Calu3 (cell line): ENCODE data around the gene TNIK. TPM values are rescaled to one million over a fixed set of nuclear protein-coding genes. Genes with fewer than 3 reads are reported as not detected.

Experiments
- BruUV-seq: library from RNA; stranded (reverse); fragments of 400-500 nt; replicated peaks from 2 replicates; lab custom pipeline; 2021; lab: Mats Ljungman, UMichigan
- CTCF ChIA-PET: fragments of 300-600 bp; sonication (Branson Sonifier 250); formaldehyde crosslinking; loops from one replicate; lab custom pipeline; 2022; ENCODE audit warnings: antibody characterized with exemption; lab: Charles Lee
- DNase-seq: peaks from one replicate; pipeline ENCODE4 v3.0.0; 2022
- H3K27ac Mint-ChIP-seq: one replicate; pipeline ENCODE4 v1.8.0; 2022; ENCODE audit warnings: mixed read lengths; ENCODE audit not compliant: unreplicated experiment
- H3K27me3 Mint-ChIP-seq: one replicate; pipeline ENCODE4 v1.8.0; 2022; ENCODE audit warnings: mixed read lengths; ENCODE audit not compliant: unreplicated experiment
- H3K36me3 Mint-ChIP-seq: one replicate; pipeline ENCODE4 v1.8.0; 2022; ENCODE audit warnings: mild to moderate bottlenecking, moderate library complexity, mixed read lengths; ENCODE audit not compliant: insufficient read depth, unreplicated experiment
- H3K4me1 Mint-ChIP-seq: one replicate; pipeline ENCODE4 v1.8.0; 2022; ENCODE audit warnings: mild to moderate bottlenecking, low read depth, mixed read lengths; ENCODE audit not compliant: unreplicated experiment
- H3K4me3 Mint-ChIP-seq: one replicate; pipeline ENCODE4 v1.8.0; 2022; ENCODE audit warnings: mild to moderate bottlenecking, low read depth, moderate library complexity, mixed read lengths; ENCODE audit not compliant: unreplicated experiment
- H3K9me3 Mint-ChIP-seq: one replicate; pipeline ENCODE4 v1.8.0; 2022; ENCODE audit warnings: low read depth, mixed read lengths; ENCODE audit not compliant: unreplicated experiment
- intact Hi-C: fragments of 100-400 bp; cut with micrococcal nuclease; formaldehyde crosslinking; loops from one replicate; pipeline ENCODE4 v1.10.0; 2022; ENCODE audit not compliant: unreplicated experiment
- total RNA-seq: library from RNA; stranded (reverse); gene quantifications from 2 replicates; pipeline ENCODE4 v1.2.3, GENCODE V29; 2022
- TF ChIP-seq, protein P1 (sequence below): fragments of 200-600 bp; IDR thresholded peaks from one replicate; pipeline ENCODE4 v1.8.0; 2022; ENCODE audit warnings: antibody characterized with exemption; ENCODE audit not compliant: unreplicated experiment

The TNIK gene
- total RNA-seq, 1 experiment from 2014 or later, result 19.7 TPM

DNA sequence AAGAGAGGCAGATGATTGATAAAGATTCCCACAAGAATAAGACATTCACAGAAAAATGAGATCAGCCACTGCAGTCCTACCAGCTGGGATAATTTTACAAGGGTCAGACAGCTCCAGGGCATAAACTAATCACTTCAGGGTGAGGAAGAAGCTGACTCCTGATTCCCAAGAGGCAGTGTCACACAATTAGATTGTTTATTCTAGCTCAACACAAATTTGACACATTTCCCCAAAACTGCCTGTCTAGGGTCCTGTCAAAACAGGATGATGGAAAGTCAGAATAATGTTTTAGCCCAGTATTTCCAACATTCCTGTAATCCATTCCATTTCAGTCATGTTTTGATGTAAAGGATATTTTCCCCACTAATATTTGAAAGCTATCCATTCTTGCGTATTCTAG is 110.8 kb downstream of the TNIK start:
- DNase-seq, result no peak
- no peak overlapping the region for H3K4me3 Mint-ChIP-seq
- no peak overlapping the region for H3K27ac Mint-ChIP-seq
- H3K4me1 Mint-ChIP-seq, result peaks cover 64% of the 10 kb centered on the region
- no peaks in the 10 kb centered on the region for H3K9me3 Mint-ChIP-seq
- H3K36me3 Mint-ChIP-seq, result no peaks in the 10 kb centered on the region
- TF ChIP-seq, protein P1, sequence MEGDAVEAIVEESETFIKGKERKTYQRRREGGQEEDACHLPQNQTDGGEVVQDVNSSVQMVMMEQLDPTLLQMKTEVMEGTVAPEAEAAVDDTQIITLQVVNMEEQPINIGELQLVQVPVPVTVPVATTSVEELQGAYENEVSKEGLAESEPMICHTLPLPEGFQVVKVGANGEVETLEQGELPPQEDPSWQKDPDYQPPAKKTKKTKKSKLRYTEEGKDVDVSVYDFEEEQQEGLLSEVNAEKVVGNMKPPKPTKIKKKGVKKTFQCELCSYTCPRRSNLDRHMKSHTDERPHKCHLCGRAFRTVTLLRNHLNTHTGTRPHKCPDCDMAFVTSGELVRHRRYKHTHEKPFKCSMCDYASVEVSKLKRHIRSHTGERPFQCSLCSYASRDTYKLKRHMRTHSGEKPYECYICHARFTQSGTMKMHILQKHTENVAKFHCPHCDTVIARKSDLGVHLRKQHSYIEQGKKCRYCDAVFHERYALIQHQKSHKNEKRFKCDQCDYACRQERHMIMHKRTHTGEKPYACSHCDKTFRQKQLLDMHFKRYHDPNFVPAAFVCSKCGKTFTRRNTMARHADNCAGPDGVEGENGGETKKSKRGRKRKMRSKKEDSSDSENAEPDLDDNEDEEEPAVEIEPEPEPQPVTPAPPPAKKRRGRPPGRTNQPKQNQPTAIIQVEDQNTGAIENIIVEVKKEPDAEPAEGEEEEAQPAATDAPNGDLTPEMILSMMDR, result no peak
- no TSS peak for BruUV-seq
- CTCF ChIA-PET, result interaction anchor here (0.9 kb wide), 1 partner anchor 186 kb away, joined by 3 read pairs; no protein-coding TSS in a partner anchor
- intact Hi-C loops, result no loop called here
- H3K27me3 Mint-ChIP-seq, result no peaks in the 10 kb centered on the region

DNA sequence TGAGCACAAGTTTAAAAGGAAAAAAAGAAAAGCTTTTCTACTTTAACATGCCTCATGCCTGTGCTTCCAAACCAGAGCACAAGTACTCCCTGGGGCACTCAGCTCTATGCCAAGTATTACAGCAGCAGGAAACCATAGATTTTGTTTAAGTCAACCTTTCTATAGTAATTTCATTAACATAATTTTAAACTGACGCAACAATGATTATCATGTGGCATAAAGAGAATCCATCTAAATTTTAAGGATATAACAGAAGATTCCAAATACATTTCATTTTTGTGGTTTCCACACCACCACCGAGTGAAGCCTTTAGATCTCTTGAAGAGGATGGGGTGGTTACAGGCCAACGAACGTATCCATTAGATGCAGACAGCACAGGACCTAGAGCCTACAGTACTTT is 112.1 kb downstream of the TNIK start:
- H3K4me3 Mint-ChIP-seq, result no peak overlapping the region

DNA sequence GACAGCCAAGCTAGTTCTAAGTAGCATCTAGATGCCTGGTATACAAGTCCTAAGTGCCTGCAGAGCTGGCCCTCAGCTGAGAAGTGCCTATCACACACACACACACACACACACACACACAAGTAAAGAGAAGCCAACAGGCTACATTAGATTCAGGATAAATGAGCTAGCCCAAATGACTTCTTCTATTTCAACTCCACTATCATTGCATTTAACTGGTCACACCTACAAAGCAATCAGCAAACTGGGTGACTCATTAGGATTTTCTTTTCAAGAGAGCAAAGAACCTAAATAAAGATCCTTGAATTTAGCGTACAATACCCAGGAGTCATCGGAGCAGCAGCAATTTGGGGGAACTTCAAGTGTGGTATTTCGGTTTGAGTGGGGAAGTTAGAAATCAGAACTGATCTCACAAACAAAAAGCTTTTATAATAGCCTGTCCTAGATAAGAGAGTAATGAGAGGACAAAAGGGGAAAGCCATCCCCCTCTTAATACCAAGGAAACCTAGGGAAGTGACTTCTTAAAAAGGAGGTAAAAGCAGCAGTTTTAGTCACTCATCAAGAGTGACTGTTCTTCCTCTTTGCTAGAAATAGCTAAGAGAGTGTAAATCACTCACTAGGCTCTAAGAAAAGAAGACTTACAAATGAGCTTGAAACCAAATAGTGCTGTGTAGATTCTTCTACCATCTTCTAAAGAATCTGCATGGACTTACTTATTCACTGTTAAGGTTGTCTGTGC is 112.7 kb downstream of the TNIK start:
- CTCF ChIA-PET, result interaction anchor here (0.6 to 1.5 kb wide), 6 partner anchors 8 to 994 kb away, joined by 3 to 7 read pairs (median 4); no protein-coding TSS in a partner anchor
- DNase-seq, result no peak
- H3K36me3 Mint-ChIP-seq, result no peaks in the 10 kb centered on the region
- H3K4me1 Mint-ChIP-seq, result peaks cover 45% of the 10 kb centered on the region
- peak overlapping the region; percentile 32 for H3K27ac Mint-ChIP-seq
- peak overlapping the region; percentile 7 for H3K4me3 Mint-ChIP-seq
- peaks cover 2% of the 10 kb centered on the region for H3K9me3 Mint-ChIP-seq
- TF ChIP-seq, protein P1, result no peak
- no TSS peak for BruUV-seq
- H3K27me3 Mint-ChIP-seq, result no peaks in the 10 kb centered on the region
- intact Hi-C loops, result no loop called here

More for the DNA sequence above, 112.1 kb downstream of the TNIK start:
- Mint-ChIP-seq H3K9me3 (no peaks in the 10 kb centered on the region), H3K27me3 (no peaks in the 10 kb centered on the region), H3K4me1 (peaks cover 51% of the 10 kb centered on the region), H3K27ac (no peak overlapping the region), H3K36me3 (no peaks in the 10 kb centered on the region)
- no TSS peak for BruUV-seq
- intact Hi-C loops, result no loop called here
- TF ChIP-seq, protein P1, result no peak
- DNase-seq, result no peak
- CTCF ChIA-PET, result interaction anchor here (1.1 to 1.5 kb wide), 2 partner anchors 13 to 195 kb away, joined by 4 to 7 read pairs; no protein-coding TSS in a partner anchor

DNA sequence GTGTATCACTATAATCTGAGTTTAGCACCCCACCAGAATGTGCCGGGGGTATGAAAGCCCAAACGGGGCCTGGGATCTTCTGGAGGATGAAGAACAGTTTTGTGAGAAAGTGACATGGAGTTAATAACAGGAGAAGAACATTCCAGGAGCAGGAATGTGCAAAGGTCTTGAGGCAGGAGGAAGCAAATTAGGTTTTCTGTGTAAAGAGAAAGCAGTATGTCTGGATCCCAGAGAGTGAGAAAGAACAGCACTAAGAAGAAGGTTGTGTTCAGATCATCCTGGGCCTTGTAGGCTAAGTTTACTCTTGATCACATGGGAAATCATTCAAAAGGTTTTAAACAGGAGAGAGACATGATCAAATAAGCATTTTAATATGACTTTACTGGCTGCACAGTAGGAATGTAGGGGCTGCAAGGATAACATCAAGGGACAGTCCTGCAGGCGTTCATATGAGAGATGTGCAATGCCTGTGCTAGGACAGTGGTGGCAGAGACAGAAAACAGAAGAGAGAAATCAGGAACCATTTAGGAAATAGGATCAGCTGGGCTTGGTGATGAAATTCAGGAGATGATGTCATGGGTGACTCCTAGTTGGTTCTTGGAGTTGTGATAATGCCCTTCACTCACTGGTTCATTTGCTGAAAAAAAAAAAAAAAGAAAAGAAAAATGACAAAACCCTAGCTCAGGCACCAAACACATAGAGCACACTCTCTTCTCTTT is 113.5 kb downstream of the TNIK start:
- TF ChIP-seq, protein P1, result no peak
- Mint-ChIP-seq H3K36me3 (no peaks in the 10 kb centered on the region), H3K4me3 (peak overlapping the region; percentile 7), H3K9me3 (peaks cover 2% of the 10 kb centered on the region), H3K27ac (peak overlapping the region; percentile 32), H3K27me3 (no peaks in the 10 kb centered on the region), H3K4me1 (peaks cover 37% of the 10 kb centered on the region)
- DNase-seq, result no peak
- no TSS peak for BruUV-seq
- CTCF ChIA-PET, result interaction anchor here (0.6 to 1.8 kb wide), 8 partner anchors 8 to 995 kb away, joined by 3 to 7 read pairs (median 3); no protein-coding TSS in a partner anchor
- intact Hi-C loops, result no loop called here
